Colonic mucosa (tissue), 4 donors: ENCODE measurements around the gene NLRP6. TPM values are rescaled to one million over a fixed set of nuclear protein-coding genes. Genes with fewer than 3 reads are reported as not detected.
"Not testable (repeated sequence)": the region's sequence is repeated elsewhere in the genome, so short reads cannot be mapped to it uniquely, and the experiment has no call there.

ENCODE experiments used
- DNase-seq: peaks from one replicate; pipeline ENCODE4 v3.0.0-alpha.2; 2020
- H3K27ac ChIP-seq: fragments of 200-600 bp; one replicate; pipeline ENCODE4 v1.8.0; 2021
- H3K27me3 ChIP-seq: fragments of 200-600 bp; one replicate; pipeline ENCODE4 v1.8.0; 2021
- H3K36me3 ChIP-seq: fragments of 200-600 bp; one replicate; pipeline ENCODE4 v1.8.0; 2021
- H3K4me1 ChIP-seq: fragments of 200-600 bp; one replicate; pipeline ENCODE4 v1.8.0; 2021; ENCODE audit warnings: mild to moderate bottlenecking
- H3K4me3 ChIP-seq: fragments of 200-600 bp; one replicate; pipeline ENCODE4 v1.8.0; 2021
- H3K9ac ChIP-seq, 2 donors: one replicate each; pipeline ENCODE4 v1.7.0; 2013; ENCODE audit warnings: control low read depth in 2 of 2, low read depth in 2 of 2, low read length in 2 of 2
- H3K9me3 ChIP-seq: fragments of 200-600 bp; one replicate; pipeline ENCODE4 v1.8.0; 2021
- intact Hi-C: fragments of 100-400 bp; cut with DNase I; formaldehyde crosslinking; loops from one replicate; pipeline ENCODE4 v1.14.1; 2022
- total RNA-seq, 2 donors: library from RNA; stranded (reverse); fragmentation: NEBNext Ultra II Directional in 1 of 2; extraction: Animal tissue kit (Norgen Biotek cat#: 25700) in 1 of 2; gene quantifications; one replicate each; pipeline ENCODE4 v1.2.1, GENCODE V29; 2021
- TF ChIP-seq, protein P1 (sequence below): fragments of 200-600 bp; IDR thresholded peaks from one replicate; pipeline ENCODE4 v1.8.0; 2022; ENCODE audit warnings: antibody characterized with exemption, mild to moderate bottlenecking
- donor health status: healthy.
- donor health status: DM: no; HTN: no; CAD: no.
- donor health status: DM: no; HTN: no; CAD: no.

NLRP6 gene
- total RNA-seq, 2 donors from 2014 or later = 0.17 to 0.72 TPM

DNA sequence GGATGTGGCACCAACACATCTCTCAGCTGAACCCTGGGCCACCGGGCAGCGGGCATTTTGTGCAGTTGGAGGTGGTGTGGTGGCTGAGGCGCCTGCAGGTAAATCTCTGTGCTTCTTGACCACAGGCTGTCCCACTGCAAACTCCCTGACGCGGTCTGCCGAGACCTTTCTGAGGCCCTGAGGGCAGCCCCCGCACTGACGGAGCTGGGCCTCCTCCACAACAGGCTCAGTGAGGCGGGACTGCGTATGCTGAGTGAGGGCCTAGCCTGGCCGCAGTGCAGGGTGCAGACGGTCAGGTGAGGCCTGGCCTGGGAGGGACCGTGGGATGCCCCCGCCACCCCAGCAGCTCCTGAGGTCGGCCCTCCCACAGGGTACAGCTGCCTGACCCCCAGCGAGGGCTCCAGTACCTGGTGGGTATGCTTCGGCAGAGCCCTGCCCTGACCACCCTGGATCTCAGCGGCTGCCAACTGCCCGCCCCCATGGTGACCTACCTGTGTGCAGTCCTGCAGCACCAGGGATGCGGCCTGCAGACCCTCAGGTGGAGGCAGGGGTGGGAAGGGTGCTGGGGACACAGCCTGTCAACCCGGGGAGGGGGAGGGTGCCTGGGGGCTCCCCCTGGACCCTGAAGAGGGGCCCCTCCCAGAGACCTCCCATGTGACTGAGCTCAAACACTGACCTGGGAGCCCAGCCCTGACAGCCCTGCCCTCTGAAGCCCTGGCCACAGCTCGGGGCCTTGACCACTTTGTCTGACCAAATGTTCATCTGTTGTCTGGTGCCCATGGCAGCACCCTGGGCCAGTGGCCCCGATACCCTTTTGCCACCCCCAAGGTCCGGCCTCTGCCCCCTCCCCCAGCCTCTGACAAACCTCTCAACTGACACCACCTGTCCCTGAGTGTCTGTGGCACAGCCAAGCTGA, 6.2 kb downstream of the NLRP6 start:
- TF ChIP-seq, protein P1, sequence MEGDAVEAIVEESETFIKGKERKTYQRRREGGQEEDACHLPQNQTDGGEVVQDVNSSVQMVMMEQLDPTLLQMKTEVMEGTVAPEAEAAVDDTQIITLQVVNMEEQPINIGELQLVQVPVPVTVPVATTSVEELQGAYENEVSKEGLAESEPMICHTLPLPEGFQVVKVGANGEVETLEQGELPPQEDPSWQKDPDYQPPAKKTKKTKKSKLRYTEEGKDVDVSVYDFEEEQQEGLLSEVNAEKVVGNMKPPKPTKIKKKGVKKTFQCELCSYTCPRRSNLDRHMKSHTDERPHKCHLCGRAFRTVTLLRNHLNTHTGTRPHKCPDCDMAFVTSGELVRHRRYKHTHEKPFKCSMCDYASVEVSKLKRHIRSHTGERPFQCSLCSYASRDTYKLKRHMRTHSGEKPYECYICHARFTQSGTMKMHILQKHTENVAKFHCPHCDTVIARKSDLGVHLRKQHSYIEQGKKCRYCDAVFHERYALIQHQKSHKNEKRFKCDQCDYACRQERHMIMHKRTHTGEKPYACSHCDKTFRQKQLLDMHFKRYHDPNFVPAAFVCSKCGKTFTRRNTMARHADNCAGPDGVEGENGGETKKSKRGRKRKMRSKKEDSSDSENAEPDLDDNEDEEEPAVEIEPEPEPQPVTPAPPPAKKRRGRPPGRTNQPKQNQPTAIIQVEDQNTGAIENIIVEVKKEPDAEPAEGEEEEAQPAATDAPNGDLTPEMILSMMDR = no peak
- Histone ChIP-seq H3K4me3 (no peak overlapping the region), H3K27ac (no peak overlapping the region), H3K4me1 (peaks cover 16% of the 10 kb centered on the region), H3K9me3 (no peaks in the 10 kb centered on the region), H3K9ac (no peak overlapping the region), H3K36me3 (no peaks in the 10 kb centered on the region), H3K27me3 (peaks cover 45% of the 10 kb centered on the region)
- no peak for DNase-seq
- intact Hi-C loops = no loop called here

DNA sequence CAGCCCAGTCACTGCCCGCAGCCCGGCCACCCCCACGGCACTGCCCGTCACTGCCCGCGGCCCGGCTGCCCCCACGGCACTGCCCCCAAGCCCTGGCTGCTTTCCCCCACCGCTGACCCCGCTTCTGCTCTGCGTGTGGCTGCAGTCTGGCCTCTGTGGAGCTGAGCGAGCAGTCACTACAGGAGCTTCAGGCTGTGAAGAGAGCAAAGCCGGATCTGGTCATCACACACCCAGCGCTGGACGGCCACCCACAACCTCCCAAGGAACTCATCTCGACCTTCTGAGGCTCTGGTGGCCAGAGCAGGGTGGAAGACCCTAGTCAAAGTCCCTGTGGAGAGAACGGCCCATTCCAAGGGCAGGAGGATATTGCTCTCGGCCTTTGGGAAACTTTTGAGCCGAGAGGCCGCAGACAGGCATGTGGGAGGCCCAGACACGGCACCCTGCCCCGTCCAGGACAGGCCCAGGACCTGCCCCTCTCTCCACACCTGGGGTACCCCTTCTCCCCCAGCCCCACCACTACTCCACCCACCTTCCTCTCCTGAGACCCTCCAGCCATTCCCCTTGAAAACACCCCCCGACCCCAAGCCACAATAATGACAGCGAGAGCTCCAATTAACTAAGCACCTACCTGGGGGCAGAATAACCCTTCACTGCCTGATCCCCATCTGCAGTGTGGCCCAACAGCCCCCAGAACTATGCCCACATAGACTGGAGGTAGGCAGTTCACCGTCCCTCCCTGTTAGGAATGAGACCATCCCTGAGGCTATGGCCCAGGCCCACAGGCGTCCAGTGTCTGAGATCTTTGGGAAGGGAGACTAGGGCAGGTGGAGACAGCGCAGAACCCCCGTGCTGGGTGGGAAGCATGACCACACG, 7.0 kb downstream of the NLRP6 start:
- Histone ChIP-seq H3K4me1 (peaks cover 7% of the 10 kb centered on the region), H3K27me3 (peaks cover 36% of the 10 kb centered on the region), H3K9ac (no peak overlapping the region), H3K27ac (no peak overlapping the region), H3K4me3 (no peak overlapping the region), H3K36me3 (no peaks in the 10 kb centered on the region), H3K9me3 (no peaks in the 10 kb centered on the region)
- TF ChIP-seq, protein P1 = no peak
- intact Hi-C loops = no loop called here
- no peak for DNase-seq

DNA sequence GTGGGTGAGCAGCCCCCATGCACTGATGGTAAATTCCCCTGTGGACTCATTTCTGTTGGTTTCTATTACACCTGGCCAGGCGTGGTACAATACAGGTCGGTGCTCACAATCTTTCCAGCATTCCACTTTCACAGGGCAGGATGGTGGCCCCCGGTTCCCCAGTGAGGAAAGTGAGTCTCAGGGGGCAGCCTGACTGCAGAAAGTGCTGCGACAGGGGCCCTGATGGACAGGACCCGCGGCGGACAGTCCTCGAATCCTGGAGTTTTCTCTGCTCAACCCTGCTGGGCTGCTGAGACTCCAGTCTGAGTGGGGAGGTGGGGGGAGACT, 7.7 kb downstream of the NLRP6 start:
- no peak for DNase-seq
- Histone ChIP-seq H3K4me3 (no peak overlapping the region), H3K36me3 (no peaks in the 10 kb centered on the region), H3K27me3 (peaks cover 30% of the 10 kb centered on the region), H3K9ac (no peak overlapping the region), H3K4me1 (peaks cover 4% of the 10 kb centered on the region), H3K27ac (no peak overlapping the region), H3K9me3 (no peaks in the 10 kb centered on the region)
- TF ChIP-seq, protein P1 = no peak
- intact Hi-C loops = no loop called here

DNA sequence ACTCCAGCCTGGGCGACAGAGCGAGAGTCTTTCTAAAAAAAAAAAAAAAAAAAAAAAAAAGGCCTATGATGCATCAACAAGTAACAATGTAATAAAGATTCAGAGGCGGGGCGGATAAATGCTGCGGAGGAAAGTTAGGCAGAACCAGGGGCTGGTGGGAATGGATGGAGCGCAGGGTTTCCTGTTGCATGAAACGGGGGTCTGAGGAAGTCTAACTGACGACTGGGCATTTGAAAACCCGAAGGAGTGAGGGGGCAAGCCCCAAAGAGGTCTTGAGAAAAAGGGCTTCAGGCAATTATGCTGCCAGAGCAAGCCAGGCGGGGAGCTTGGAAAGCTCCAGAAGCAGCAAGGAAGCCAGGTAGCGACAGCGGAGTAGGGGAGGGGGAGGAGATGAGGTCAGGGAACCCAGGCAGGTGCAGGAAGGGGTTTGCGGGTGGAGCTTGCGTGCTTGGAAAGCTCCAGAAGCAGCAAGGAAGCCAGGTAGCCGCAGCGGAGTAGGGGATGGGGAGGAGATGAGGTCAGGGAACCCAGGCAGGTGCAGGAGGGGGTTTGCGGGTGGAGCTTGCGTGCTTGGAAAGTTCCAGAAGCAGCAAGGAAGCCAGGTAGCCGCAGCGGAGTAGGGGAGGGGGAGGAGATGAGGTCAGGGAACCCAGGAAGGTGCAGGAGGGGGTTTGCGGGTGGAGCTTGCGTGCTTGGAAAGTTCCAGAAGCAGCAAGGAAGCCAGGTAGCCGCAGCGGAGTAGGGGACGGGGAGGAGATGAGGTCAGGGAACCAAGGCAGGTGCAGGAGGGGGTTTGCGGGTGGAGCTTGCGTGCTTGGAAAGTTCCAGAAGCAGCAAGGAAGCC, 9.0 kb downstream of the NLRP6 start:
- H3K4me3 ChIP-seq, H3K4me1 ChIP-seq, intact Hi-C loops, H3K36me3 ChIP-seq, DNase-seq, H3K27ac ChIP-seq, H3K9me3 ChIP-seq: not testable (repeated sequence)
- Histone ChIP-seq H3K9ac (peak overlapping the region in 1 of 2 donors; percentile 55), H3K27me3 (peaks cover 17% of the 10 kb centered on the region)

DNA sequence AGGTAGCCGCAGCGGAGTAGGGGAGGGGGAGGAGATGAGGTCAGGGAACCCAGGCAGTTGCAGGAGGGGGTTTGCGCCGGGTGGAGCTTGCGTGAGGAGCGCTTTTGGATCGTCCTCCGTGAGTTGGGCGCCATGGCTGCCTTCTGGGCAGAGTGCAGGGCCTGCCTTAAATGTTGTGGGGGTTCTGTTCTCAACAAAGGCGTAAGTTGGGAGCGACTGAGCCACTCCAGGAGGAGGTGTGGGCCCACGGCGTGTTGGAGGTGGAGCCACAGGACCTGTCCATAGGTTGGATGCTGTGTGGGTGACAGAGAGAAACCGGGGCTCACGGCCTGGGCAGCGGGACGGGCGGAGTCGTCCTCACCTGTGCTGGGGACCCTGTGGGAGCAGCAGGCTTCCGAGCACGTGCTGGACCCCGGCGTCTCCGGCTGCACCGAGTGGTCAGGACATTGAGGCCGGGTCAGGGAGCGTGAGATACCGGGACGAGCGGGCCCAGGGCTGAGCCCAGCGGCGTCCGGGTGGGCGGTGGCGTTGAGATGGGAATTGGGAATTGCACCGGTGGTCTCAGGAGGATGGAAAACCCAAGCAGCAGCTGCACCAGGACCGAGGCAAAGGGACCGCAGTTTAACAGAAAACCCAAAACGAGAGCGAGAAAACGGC, 9.7 kb downstream of the NLRP6 start:
- Histone ChIP-seq H3K9me3 (no peaks in the 10 kb centered on the region), H3K27me3 (peaks cover 9% of the 10 kb centered on the region), H3K4me1 (no peaks in the 10 kb centered on the region), H3K4me3 (peak overlapping the region; percentile 73), H3K27ac (peak overlapping the region; percentile 44), H3K36me3 (no peaks in the 10 kb centered on the region), H3K9ac (peak overlapping the region; percentile 76 to 77)
- TF ChIP-seq, protein P1 = no peak
- DNase-seq = no peak
- intact Hi-C loops = no loop called here
